Smooth muscle cell of bladder (primary cell): ENCODE data around the gene PRMT3. TPM values are rescaled to one million over a fixed set of nuclear protein-coding genes. Genes with fewer than 3 reads are reported as not detected.

Experiments
- total RNA-seq: library from RNA; depleted of rRNA; stranded (reverse); fragments of >200 nt; gene quantifications from 2 replicates; pipeline ENCODE4 v1.2.3, GENCODE V29; 2014

The PRMT3 gene
- total RNA-seq: 12.9 and 13.7 TPM in 2 replicates

GRCh38 chr11:20387261-20388095 is at the start of gene PRMT3:
Gene PRMT3, plus strand, starts transcription at chr11:20387716. Its CDS starts 31 bp downstream, at chr11:20387747.

GRCh38 chr11:20363500-20364340 is 23.8 kb upstream of the PRMT3 start, which contains the start of gene HTATIP2:
Gene HTATIP2, plus strand, starts transcription at chr11:20363714. Its CDS starts 524 bp downstream, at chr11:20364238.

Other genes with a start within 250 kb of the PRMT3 start
- gene DBX1, start 227.2 kb upstream of the PRMT3 start, total RNA-seq: not detected in 2 replicates
- 41.1 and 67.2 TPM in 2 replicates for gene HTATIP2, start 24.0 kb upstream of the PRMT3 start, total RNA-seq
- gene SLC6A5, start 211.9 kb downstream of the PRMT3 start, total RNA-seq: under 0.01 TPM in 1 of 2 replicates, not detected in the other